Gastrocnemius medialis (tissue), 4 donors: ENCODE measurements around the gene MYB. TPM values are rescaled to one million over a fixed set of nuclear protein-coding genes. Genes with fewer than 3 reads are reported as not detected.

Experiments
- ATAC-seq, 2 donors: fragments of 150-250 bp; one replicate each; pipeline ENCODE4 v1.9.1; 2016
- DNase-seq, 2 donors: peaks; one replicate each; pipeline ENCODE4 v3.0.0-alpha.2; 2019
- H3K27ac ChIP-seq, 4 donors: fragments of 200-600 bp; sonication (generic); 1 replicate in 1 of 4; 2 replicates in 3 of 4; pipeline ENCODE4 v1.5.1; 2016 to 2018; ENCODE audit warnings: mild to moderate bottlenecking in 2 of 4, moderate library complexity in 1 of 4
- H3K27me3 ChIP-seq, 3 donors: fragments of 200-600 bp; sonication (generic) in 2 of 3; 1 replicate in 1 of 3; 2 replicates in 2 of 3; pipeline versions ENCODE4 v1.5.1 to v1.6.0; 2016 to 2019; ENCODE audit warnings: mild to moderate bottlenecking in 1 of 3, moderate library complexity in 1 of 3
- H3K36me3 ChIP-seq, 2 donors: fragments of 200-600 bp; sonication (generic) in 1 of 2; one replicate each; pipeline ENCODE4 v1.5.1; 2017 to 2018
- H3K4me1 ChIP-seq, 2 donors: fragments of 200-600 bp; sonication (generic) in 1 of 2; one replicate each; pipeline ENCODE4 v1.5.1; 2016 to 2017; ENCODE audit warnings: mild to moderate bottlenecking in 2 of 2
- H3K4me3 ChIP-seq, 4 donors: fragments of 200-600 bp; sonication (generic) in 3 of 4; 1 replicate in 1 of 4; 2 replicates in 3 of 4; pipeline ENCODE4 v1.5.1; 2016 to 2019; ENCODE audit warnings: mild to moderate bottlenecking in 2 of 4
- H3K9me3 ChIP-seq, 3 donors: fragments of 200-600 bp; sonication (generic) in 2 of 3; 1 replicate in 1 of 3; 2 replicates in 2 of 3; pipeline ENCODE4 v1.5.1; 2016 to 2019
- CTCF ChIP-seq, 5 experiments: fragments of 450-650 bp in 3 of 5; fragments of 200-600 bp in 2 of 5; sonication (generic) in 2 of 5; IDR thresholded peaks in 4 of 5; conservative IDR thresholded peaks in 1 of 5; 1 replicate in 4 of 5; 2 replicates in 1 of 5; pipeline ENCODE4 v1.5.1; 2016 to 2019; ENCODE audit warnings: antibody characterized with exemption in 5 of 5, mild to moderate bottlenecking in 3 of 5, moderate library complexity in 3 of 5
- POLR2A ChIP-seq, 2 donors: fragments of 450-650 bp; IDR thresholded peaks; one replicate each; pipeline ENCODE4 v1.6.1; 2017; ENCODE audit warnings: antibody characterized with exemption in 2 of 2, mild to moderate bottlenecking in 2 of 2, moderate library complexity in 2 of 2
- in situ Hi-C, 4 donors: fragments of 200-750 bp; cut with MboI; loops; one replicate each; pipeline versions ENCODE4 v1.15.0 to v1.8.0; 2017; ENCODE audit warnings: low sequenced_read_pairs in 4 of 4
- intact Hi-C: fragments of 100-400 bp; cut with DNase I; formaldehyde crosslinking; loops from one replicate; pipeline ENCODE4 v1.15.1; 2023; ENCODE audit warnings: low total_unique reads
- total RNA-seq, 4 donors: library from RNA; depleted of rRNA; stranded (reverse); fragments of >200 nt; gene quantifications; one replicate each; pipeline versions ENCODE4 v1.1.0 to v1.2.3, GENCODE V29; 2016

MYB gene
- total RNA-seq, 4 donors from 2014 or later: 0.13 to 0.16 (median 0.15) TPM; not detected in 1

GRCh38 chr6:135158397-135158796 lies 22.7 kb upstream of the MYB start:
- DNase-seq (no peak), ATAC-seq (no peak)
- H3K27me3 ChIP-seq: no peaks in the 10 kb centered on the region
- H3K4me3 ChIP-seq: no peak overlapping the region
- no peaks in the 10 kb centered on the region for H3K36me3 ChIP-seq
- no peak overlapping the region for H3K27ac ChIP-seq
- no peaks in the 10 kb centered on the region for H3K4me1 ChIP-seq
- no peaks in the 10 kb centered on the region for H3K9me3 ChIP-seq
- intact Hi-C loops: no loop called here
- TF ChIP-seq CTCF (IDR thresholded peaks at IDR 0.05 in 4 of 5, conservative IDR thresholded peaks at IDR 0.05 in 1 of 5) (no peak), POLR2A (IDR thresholded peaks at IDR 0.05) (no peak)
- in situ Hi-C loops: no loop called here

GRCh38 chr6:135159531-135159930 lies 21.6 kb upstream of the MYB start:
- Histone ChIP-seq H3K27me3 (no peaks in the 10 kb centered on the region), H3K27ac (no peak overlapping the region), H3K9me3 (no peaks in the 10 kb centered on the region), H3K4me3 (no peak overlapping the region), H3K36me3 (no peaks in the 10 kb centered on the region), H3K4me1 (no peaks in the 10 kb centered on the region)
- TF ChIP-seq POLR2A (IDR thresholded peaks at IDR 0.05) (no peak), CTCF (IDR thresholded peaks at IDR 0.05 in 4 of 5, conservative IDR thresholded peaks at IDR 0.05 in 1 of 5) (no peak)
- ATAC-seq (no peak), DNase-seq (no peak)
- in situ Hi-C loops: no loop called here
- intact Hi-C loops: no loop called here

DNA sequence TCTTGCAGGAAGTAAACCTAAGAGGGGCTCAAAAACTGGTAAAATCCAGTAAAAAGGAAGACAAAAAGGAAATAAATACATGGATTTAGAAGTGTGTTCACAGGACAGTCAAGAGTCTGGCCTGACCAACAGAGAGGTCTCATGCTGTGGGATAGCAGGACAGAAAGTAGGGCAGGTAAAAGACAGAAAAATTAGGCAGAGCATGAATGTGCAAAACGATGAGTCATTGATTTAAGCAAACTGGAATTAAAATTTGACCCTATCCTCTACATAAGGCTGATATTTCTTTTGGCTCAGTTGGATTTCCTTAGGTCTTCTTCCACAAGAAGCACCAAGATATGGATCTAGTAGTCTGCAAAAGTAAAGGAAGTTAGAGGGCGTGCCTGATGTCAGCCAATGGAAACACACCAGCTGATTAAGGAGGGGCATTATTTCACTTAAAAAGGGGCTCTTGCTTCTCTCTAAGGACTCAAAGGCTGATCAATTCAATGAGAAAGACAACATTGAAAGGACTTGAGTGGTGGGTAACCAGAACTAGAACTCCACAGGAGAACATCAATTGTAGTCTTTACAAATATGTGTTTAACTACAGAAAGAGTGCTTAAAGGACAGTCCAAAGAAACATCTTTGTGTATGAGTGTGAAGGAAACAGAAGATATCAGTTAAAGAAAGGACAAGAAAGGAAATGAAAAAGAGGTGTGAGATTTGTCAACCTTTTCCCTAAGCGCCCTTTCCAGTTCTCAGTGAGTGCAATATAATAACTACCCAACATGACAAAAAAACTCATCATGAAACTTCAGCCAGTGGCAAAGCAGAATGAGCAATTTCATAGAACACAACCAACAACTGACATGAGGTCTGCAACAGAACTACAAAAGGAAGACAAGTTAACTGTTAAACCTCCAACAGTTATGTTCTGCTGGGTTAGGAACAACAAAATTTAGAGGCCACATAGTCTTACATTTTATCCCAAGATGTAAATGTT lies 19.4 kb upstream of the MYB start:
- TF ChIP-seq POLR2A (IDR thresholded peaks at IDR 0.05) (no peak), CTCF (IDR thresholded peaks at IDR 0.05 in 4 of 5, conservative IDR thresholded peaks at IDR 0.05 in 1 of 5) (no peak)
- H3K9me3 ChIP-seq: no peaks in the 10 kb centered on the region
- H3K4me1 ChIP-seq: no peaks in the 10 kb centered on the region
- ATAC-seq (no peak), DNase-seq (no peak)
- no peak overlapping the region for H3K4me3 ChIP-seq
- no peaks in the 10 kb centered on the region for H3K36me3 ChIP-seq
- H3K27me3 ChIP-seq: no peaks in the 10 kb centered on the region
- H3K27ac ChIP-seq: no peak overlapping the region
- in situ Hi-C loops (no loop called here), intact Hi-C loops (no loop called here)

GRCh38 chr6:135162678-135163439 lies 18.2 kb upstream of the MYB start:
- H3K27me3 ChIP-seq: no peaks in the 10 kb centered on the region
- DNase-seq (no peak), ATAC-seq (no peak)
- intact Hi-C loops: no loop called here
- H3K27ac ChIP-seq: no peak overlapping the region
- in situ Hi-C loops: no loop called here
- H3K4me3 ChIP-seq: no peak overlapping the region
- no peaks in the 10 kb centered on the region for H3K4me1 ChIP-seq
- no peaks in the 10 kb centered on the region for H3K36me3 ChIP-seq
- no peaks in the 10 kb centered on the region for H3K9me3 ChIP-seq
- TF ChIP-seq CTCF (IDR thresholded peaks at IDR 0.05 in 4 of 5, conservative IDR thresholded peaks at IDR 0.05 in 1 of 5) (peak in 2 of 5 experiments; percentile 27 to 47), POLR2A (IDR thresholded peaks at IDR 0.05) (no peak)
